HG03457 (cell line): ENCODE data around the gene ZCCHC24.

Experiments
- ATAC-seq: cut with Tn5 transposase; IDR thresholded peaks from one replicate; pipeline ENCODE4 v1.9.1; 2021; ENCODE audit warnings: moderate number of reproducible peaks; ENCODE audit not compliant: unreplicated experiment

Gene ZCCHC24

GRCh38 chr10:79412516-79412915 lies 32.9 kb downstream of the ZCCHC24 start:
- no peak for ATAC-seq

- no peak for ATAC-seq
Measured at GRCh38 chr10:79411546-79412495, 33.6 kb downstream of the ZCCHC24 start.

GRCh38 chr10:79410315-79411094 lies 34.9 kb downstream of the ZCCHC24 start:
- ATAC-seq: no peak

- no peak for ATAC-seq
Measured at GRCh38 chr10:79409726-79410085, 35.7 kb downstream of the ZCCHC24 start.

- no peak for ATAC-seq
Measured at GRCh38 chr10:79409038-79409725, 36.2 kb downstream of the ZCCHC24 start.

- no peak for ATAC-seq
Measured at GRCh38 chr10:79407811-79408795, 37.3 kb downstream of the ZCCHC24 start.

- ATAC-seq: no peak
Measured at GRCh38 chr10:79407423-79407796, 38.0 kb downstream of the ZCCHC24 start.

- ATAC-seq: no peak
Measured at GRCh38 chr10:79406683-79407422, 38.6 kb downstream of the ZCCHC24 start.

- no peak for ATAC-seq
Measured at GRCh38 chr10:79405995-79406515, 39.4 kb downstream of the ZCCHC24 start.

- ATAC-seq: no peak
Measured at GRCh38 chr10:79405221-79405994, 40.0 kb downstream of the ZCCHC24 start.

GRCh38 chr10:79404690-79405131 lies 40.7 kb downstream of the ZCCHC24 start:
- ATAC-seq: no peak

- ATAC-seq: no peak
Measured at GRCh38 chr10:79404231-79404609, 41.2 kb downstream of the ZCCHC24 start.

- ATAC-seq: no peak
Measured at GRCh38 chr10:79403441-79404230, 41.8 kb downstream of the ZCCHC24 start.

- ATAC-seq: no peak
Measured at GRCh38 chr10:79402951-79403350, 42.5 kb downstream of the ZCCHC24 start.

GRCh38 chr10:79402625-79402946 lies 42.8 kb downstream of the ZCCHC24 start:
- no peak for ATAC-seq

- no peak for ATAC-seq
Measured at GRCh38 chr10:79401015-79401921, 44.2 kb downstream of the ZCCHC24 start.
